ENCODE data around the gene ERVFRD-1.
"Not testable (repeated sequence)": the region's sequence is repeated elsewhere in the genome, so short reads cannot be mapped to it uniquely, and the experiment has no call there.

Gene ERVFRD-1

GRCh38 chr6:11129908-11130565 lies 18.5 kb upstream of the ERVFRD-1 start:
- H3K4me3 ChIP-seq (ENCODE audit: low read depth, low read length) = no peak overlapping the region

GRCh38 chr6:11128608-11129007 lies 17.1 kb upstream of the ERVFRD-1 start:
- H3K4me3 ChIP-seq (ENCODE audit: low read depth, low read length) = no peak overlapping the region

DNA sequence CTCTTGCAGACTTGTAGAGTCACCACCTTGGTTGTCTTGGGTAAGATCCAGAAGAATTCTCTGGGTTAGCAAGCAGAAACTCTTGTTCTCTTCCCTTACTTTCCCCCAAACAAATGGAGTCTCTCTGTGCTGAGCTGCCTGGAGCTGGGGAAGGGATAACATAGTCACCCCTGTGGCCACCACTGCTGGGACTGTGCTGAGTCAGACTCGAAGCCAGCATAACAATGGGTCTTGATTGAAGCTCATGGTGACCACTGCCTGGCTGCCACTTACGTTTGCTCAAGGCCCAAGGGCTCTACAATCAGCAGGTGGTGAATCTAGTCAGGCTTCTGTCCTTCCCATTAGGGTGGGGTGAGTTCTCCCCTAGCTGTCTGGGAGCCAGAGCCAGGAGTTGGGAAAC lies 15.4 kb upstream of the ERVFRD-1 start:
- no peak overlapping the region for H3K4me3 ChIP-seq (ENCODE audit: low read depth, low read length)

GRCh38 chr6:11123978-11124377 lies 12.5 kb upstream of the ERVFRD-1 start:
- no peak overlapping the region for H3K4me3 ChIP-seq (ENCODE audit: low read depth, low read length)

DNA sequence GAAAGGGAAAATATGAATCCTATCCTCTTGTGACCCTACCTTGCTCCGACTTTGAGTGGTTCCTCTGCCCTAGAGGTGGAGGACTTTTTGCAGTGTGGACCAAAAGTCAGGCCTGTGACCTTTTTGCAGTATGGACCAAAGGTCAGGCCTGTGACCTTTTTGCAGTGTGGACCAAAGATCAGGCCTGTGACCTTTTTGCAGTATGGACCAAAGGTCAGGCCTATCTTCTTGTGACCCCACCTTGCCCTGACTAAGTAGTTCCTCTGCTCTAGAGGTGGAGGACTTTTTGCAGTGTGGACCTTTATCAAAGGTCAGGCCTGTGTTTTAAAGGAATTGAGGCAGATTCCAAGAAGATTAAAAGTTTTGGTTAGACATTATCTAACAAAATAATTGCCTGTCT lies 10.9 kb upstream of the ERVFRD-1 start:
- H3K4me3 ChIP-seq (ENCODE audit: low read depth, low read length) = no peak overlapping the region

- H3K4me3 ChIP-seq (ENCODE audit: low read depth, low read length) = no peak overlapping the region
Observed at GRCh38 chr6:11121851-11122250, 10.3 kb upstream of the ERVFRD-1 start.

DNA sequence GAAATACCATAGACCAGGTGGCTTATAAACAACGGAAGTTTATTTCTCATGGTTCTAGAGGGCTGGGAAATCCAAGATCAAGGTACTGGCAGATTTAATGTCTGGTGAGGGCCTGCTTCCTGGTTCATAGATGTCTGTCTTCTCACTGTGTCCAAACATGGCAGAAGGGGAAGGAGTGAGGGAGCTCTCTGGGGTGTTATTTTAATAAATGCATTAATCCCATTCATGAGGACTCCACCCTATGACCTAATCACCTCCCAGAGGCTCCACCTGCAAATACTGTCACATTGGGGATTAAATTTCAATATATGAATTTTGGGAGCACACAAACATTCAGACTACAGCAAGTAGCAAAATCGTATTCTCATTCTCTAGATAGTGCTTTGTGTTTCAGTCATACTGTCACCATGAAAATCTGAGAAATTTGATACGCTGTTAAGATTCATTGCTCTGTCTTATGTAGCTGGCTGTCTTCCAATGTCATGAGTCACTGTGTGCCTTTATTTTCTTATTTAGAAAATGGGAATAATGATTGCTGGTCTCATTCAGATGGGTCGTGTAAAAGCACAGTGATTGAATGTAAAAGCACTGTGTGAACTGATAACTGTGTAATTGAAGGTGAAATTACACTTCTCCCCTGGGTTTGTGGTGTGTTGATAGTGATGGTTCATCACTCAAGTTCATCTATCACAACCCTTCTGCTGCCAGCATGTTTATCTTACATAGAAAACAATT lies 8.9 kb upstream of the ERVFRD-1 start:
- H3K4me3 ChIP-seq (ENCODE audit: low read depth, low read length) = no peak overlapping the region

DNA sequence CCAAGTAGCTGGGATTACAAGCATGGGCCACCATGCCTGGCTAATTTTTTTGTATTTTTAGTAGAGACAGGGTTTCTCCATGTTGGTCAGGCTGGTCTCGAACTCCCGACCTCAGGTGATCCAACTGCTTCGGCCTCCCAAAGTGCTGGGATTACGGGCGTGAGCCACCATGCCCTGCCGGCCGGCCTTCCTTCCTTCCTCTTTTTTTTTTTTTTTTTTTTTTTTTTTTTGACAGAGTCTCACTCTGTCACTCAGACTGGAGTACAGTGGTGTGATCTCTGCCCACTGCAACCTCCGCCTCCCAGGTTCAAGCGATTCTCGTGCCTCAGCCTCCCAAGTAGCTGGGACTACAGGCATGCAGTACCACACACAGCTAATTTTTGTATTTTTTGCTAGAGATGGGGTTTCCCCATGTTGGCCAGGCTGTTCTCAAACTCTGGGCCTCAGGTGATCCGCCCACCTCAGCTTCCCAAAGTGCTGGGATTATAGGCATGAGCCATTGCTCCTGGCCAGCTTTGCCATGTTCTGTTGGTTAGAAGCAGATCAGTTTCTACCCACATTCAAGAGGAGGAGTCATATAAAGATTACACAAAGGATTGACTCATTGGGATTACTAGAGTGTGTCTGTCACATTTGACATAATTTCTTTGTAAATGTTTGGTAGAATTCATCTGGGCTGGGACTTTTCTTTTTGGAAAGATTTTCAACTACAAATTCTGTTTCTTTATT lies 4.4 kb upstream of the ERVFRD-1 start:
- not testable (repeated sequence) for H3K4me3 ChIP-seq (ENCODE audit: low read depth, low read length)

GRCh38 chr6:11113038-11113437 lies 1.5 kb upstream of the ERVFRD-1 start:
- H3K4me3 ChIP-seq (ENCODE audit: low read depth, low read length) = no peak overlapping the region

- H3K4me3 ChIP-seq (ENCODE audit: low read depth, low read length) = no peak overlapping the region
Observed at GRCh38 chr6:11111769-11112437, 378 bp upstream of the ERVFRD-1 start.

- no peak overlapping the region for H3K4me3 ChIP-seq (ENCODE audit: low read depth, low read length)
Observed at GRCh38 chr6:11108726-11109125, 2.8 kb downstream of the ERVFRD-1 start.

DNA sequence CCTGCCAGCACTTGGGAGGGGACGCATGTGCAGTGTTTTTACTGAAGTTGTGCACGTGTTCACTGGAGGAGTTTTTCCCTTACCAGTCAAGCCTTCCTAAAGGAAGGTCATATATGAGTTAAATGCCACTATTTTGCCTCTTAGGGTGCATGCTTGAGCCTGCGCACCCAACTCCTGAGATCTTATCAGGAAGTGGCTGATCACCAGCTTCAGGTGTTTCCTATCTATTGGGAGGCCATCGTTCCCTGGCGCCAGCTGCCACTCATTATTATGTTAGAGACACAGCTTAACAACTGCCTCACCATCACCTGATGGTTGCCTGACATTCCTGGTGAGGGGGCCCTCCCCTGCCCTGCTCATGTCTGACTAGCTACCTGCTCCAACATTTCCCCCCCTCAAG lies 8.5 kb downstream of the ERVFRD-1 start:
- no peak overlapping the region for H3K4me3 ChIP-seq (ENCODE audit: low read depth, low read length)

DNA sequence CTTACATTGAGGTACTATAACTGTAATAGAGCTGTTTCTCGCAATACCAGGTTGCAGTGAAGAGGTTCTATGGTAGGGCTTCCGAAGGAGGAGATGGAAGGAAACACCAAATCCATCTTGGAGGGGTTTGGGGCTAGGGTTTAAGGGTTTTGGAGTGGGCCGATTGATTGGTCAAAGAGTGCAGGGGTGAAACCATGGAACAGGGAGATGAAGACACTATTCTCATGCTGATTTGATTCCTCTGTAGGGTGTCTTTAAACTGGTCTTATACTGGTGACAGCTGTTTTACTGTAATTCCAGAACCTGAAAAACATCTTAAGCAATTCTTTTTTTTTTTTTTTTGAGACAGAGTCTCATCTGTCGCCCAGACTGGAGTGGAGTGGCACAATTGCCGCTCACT lies 10.1 kb downstream of the ERVFRD-1 start:
- no peak overlapping the region for H3K4me3 ChIP-seq (ENCODE audit: low read depth, low read length)

- no peak overlapping the region for H3K4me3 ChIP-seq (ENCODE audit: low read depth, low read length)
Observed at GRCh38 chr6:11098004-11098403, 13.5 kb downstream of the ERVFRD-1 start.

DNA sequence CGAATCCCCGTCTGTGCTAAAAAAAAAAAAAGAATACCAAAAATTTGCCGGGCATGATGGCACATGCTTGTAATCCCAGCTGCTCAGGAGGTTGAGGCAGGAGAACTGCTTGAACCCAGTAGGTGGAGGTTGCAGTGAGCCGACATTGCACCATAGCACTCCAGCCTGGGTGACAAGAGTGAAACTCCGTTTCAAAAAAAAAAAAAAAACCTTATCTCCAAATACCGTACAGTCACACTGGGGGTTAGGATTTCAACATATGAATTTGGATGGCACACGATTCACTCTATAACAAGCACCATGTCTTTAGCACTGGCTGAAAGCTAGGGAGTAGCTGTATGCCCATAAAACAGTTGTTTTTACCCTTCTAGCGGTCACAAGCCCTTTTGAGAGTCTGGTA lies 14.0 kb downstream of the ERVFRD-1 start:
- no peak overlapping the region for H3K4me3 ChIP-seq (ENCODE audit: low read depth, low read length)

DNA sequence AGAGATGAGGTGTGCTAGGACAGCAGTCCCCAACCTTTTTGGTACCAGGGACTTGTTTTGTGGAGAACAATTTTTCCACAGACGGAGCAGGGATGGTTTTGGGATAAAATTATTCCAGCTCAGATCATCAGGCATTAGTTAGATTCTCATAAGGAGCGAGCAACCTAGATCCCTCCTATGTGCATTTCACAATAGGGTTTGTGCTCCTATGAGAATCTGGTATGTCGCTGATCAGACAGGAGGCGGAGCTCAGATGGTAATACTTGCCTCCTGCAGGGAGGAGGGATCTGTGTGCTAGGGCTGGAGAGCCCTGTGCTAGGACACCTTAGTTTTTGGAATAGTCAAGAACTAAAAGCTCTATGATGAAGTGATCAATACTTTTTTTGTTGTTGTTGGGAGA lies 15.4 kb downstream of the ERVFRD-1 start:
- H3K4me3 ChIP-seq (ENCODE audit: low read depth, low read length) = no peak overlapping the region

DNA sequence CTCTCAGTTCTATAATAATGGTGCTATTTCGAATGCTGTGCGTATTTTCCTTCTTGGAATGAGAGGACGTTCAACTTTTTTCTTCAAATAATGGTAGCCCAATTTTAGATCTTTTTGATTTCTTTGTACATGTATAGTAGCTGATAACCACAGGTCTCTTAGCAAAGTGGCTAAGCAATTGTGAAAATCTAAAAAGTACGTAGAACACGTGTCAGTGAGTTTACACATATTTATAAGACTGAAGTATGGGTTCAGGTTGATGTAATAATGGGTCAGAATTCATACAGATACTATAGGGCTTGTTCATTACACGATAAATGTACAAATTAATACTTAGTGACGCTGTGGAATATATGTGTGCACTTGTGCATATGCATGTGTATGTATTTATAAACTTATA lies 16.6 kb downstream of the ERVFRD-1 start:
- peak overlapping the region; percentile 59 for H3K4me3 ChIP-seq (ENCODE audit: low read depth, low read length)

- peak overlapping the region; percentile 59 for H3K4me3 ChIP-seq (ENCODE audit: low read depth, low read length)
Observed at GRCh38 chr6:11094411-11094851, 17.1 kb downstream of the ERVFRD-1 start.

DNA sequence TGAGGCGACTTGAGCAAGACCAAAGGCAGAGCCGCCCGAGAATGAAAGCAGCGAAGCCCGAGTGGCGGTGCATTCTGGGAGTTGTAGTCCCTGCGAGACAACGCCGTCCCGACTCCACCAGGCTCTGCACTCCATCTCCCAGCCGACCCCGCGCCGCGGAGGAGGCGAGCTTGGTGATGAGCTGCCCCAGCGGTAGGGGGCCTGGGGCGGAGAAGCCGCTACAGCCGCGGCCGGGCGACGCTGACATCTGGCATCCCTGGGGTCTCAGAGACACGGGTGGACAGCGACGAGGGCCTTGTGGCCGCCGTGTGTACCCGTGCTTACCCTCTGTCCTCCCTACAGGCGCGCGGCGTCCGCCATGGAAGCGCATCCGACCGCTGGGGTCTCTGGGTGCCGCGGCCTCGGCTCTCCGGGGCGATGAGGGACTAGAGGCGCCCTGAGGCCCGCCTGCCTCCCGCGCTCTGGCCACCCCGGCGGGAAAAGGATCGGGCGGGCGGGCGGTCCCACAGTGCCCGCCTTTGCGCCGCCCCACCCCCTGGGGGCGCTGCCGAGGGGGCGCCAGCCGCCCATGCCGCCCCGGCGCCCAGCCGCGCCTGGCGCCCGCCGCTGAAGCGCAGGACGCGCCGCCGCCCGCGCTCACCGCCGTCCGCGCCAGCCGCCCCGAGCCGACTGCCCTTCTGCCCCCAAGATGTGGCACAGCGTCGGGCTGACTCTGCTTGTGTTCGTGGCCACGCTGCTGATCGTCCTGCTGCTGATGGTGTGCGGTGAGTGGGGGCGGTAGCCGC lies 17.7 kb downstream of the ERVFRD-1 start, which contains the start of gene SMIM13:
Gene SMIM13, plus strand, starts transcription at position 209 of the 785 bp plus-strand sequence. Its CDS starts 480 bp downstream, at position 689.
- peak within 1 kb of the TSS; percentile 77 for H3K4me3 ChIP-seq (ENCODE audit: low read depth, low read length)

DNA sequence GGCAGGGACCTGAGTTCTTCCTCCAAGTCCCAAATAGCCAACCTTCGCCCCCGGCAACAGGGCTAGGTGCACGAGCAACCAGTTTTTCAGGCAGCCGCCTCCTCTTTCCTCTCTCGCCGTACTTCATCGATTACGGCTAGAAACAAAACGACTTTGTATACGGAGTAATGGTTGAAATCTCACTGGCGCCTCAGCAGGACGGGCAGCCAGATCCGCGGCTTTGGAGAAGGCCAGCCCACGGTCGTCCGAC lies 18.2 kb downstream of the ERVFRD-1 start:
- H3K4me3 ChIP-seq (ENCODE audit: low read depth, low read length) = peak overlapping the region; percentile 77
